PC-9 (cell line): ENCODE measurements around the gene UMAD1. TPM values are rescaled to one million over a fixed set of nuclear protein-coding genes. Genes with fewer than 3 reads are reported as not detected.

Experiments used
- BruUV-seq: library from RNA; stranded (reverse); fragments of 400-500 nt; replicated peaks from 2 replicates; lab custom pipeline; 2021; lab: Mats Ljungman, UMichigan
- CTCF ChIA-PET: fragments of 300-600 bp; sonication (Branson Sonifier 250); formaldehyde crosslinking; loops from one replicate; lab custom pipeline; 2022; ENCODE audit warnings: antibody characterized with exemption; lab: Charles Lee
- POLR2A ChIA-PET: fragments of 300-600 bp; sonication (Branson Sonifier 250); formaldehyde crosslinking; loops from one replicate; lab custom pipeline; 2022; ENCODE audit warnings: antibody characterized with exemption; ENCODE audit not compliant: unreplicated experiment; lab: Charles Lee
- DNase-seq, 2 experiments: peaks; one replicate each; pipeline versions ENCODE4 v3.0.0 to v3.0.0-alpha.2; 2015 to 2022; ENCODE audit warnings: mixed read lengths in 1 of 2
- H2AFZ ChIP-seq: fragments of 200-600 bp; sonication (generic); 2 replicates; pipeline ENCODE4 v1.8.1; 2017; ENCODE audit warnings: antibody characterized with exemption
- H3F3A ChIP-seq: fragments of 200-600 bp; sonication (generic); 2 replicates; pipeline ENCODE4 v1.8.1; 2017; ENCODE audit warnings: antibody characterized with exemption, mild to moderate bottlenecking, low read depth; ENCODE audit not compliant: insufficient read depth
- H3K27ac ChIP-seq: fragments of 200-600 bp; sonication (generic); 2 replicates; pipeline ENCODE4 v1.6.1; 2016; ENCODE audit warnings: mixed run types
- H3K27me3 ChIP-seq: fragments of 200-600 bp; sonication (generic); 2 replicates; pipeline ENCODE4 v1.6.1; 2016; ENCODE audit warnings: low read depth, mixed run types; ENCODE audit not compliant: insufficient read depth
- H3K36me3 ChIP-seq: fragments of 200-600 bp; sonication (generic); 2 replicates; pipeline ENCODE4 v1.6.1; 2016; ENCODE audit warnings: low read depth, mixed run types
- H3K4me1 ChIP-seq: fragments of 200-600 bp; sonication (generic); replicated peaks from 2 replicates; pipeline ENCODE4 v1.6.1; 2016; ENCODE audit warnings: mixed run types; ENCODE audit not compliant: insufficient read depth
- H3K4me2 ChIP-seq: fragments of 200-600 bp; sonication (generic); 2 replicates; pipeline ENCODE4 v1.6.1; 2017; ENCODE audit warnings: mixed run types
- H3K4me3 ChIP-seq: fragments of 200-600 bp; sonication (generic); 2 replicates; pipeline ENCODE4 v1.6.1; 2016; ENCODE audit warnings: mixed run types
- H3K79me2 ChIP-seq: fragments of 200-600 bp; sonication (generic); 2 replicates; pipeline ENCODE4 v1.6.1; 2017; ENCODE audit warnings: low read depth, mixed run types
- H3K9me2 ChIP-seq: fragments of 200-600 bp; sonication (generic); 2 replicates; pipeline ENCODE4 v1.8.1; 2017; ENCODE audit warnings: mild to moderate bottlenecking; ENCODE audit not compliant: insufficient read depth
- H3K9me3 ChIP-seq: fragments of 200-600 bp; sonication (generic); 2 replicates; pipeline ENCODE4 v1.8.1; 2016; ENCODE audit warnings: low read depth; ENCODE audit not compliant: insufficient read depth
- H4K20me1 ChIP-seq: fragments of 200-600 bp; sonication (generic); 2 replicates; pipeline ENCODE4 v1.8.1; 2017; ENCODE audit not compliant: insufficient read depth
- EZH2 ChIP-seq: fragments of 200-600 bp; sonication (generic); IDR thresholded peaks from 2 replicates; pipeline ENCODE4 v1.8.0; 2017; ENCODE audit warnings: antibody characterized with exemption, low read depth
- intact Hi-C: fragments of 100-400 bp; cut with micrococcal nuclease; formaldehyde crosslinking; loops from one replicate; pipeline ENCODE4 v1.10.0; 2022; ENCODE audit not compliant: unreplicated experiment
- total RNA-seq: library from RNA; stranded (reverse); gene quantifications from 2 replicates; pipeline ENCODE4 v1.2.3, GENCODE V29; 2021
- TF ChIP-seq, protein P1 (sequence below): fragments of 200-600 bp; sonication (generic); conservative IDR thresholded peaks from 2 replicates; pipeline ENCODE4 v1.6.1; 2017; ENCODE audit warnings: mixed run types, antibody characterized with exemption, mild to moderate bottlenecking, moderate library complexity

Gene UMAD1
- total RNA-seq, 1 experiment from 2014 or later = 20.5 TPM

GRCh38 chr7:7815395-7815794, 174.8 kb downstream of the UMAD1 start:
- no peak overlapping the region for H3K4me3 ChIP-seq
- H3K27ac ChIP-seq = no peak overlapping the region
- 0 out of 2 replicates have a peak, but pooled peaks cover 4% of the 10 kb centered on the region for H3F3A ChIP-seq
- no peaks in the 10 kb centered on the region for H3K27me3 ChIP-seq
- no peaks in the 10 kb centered on the region for H3K9me2 ChIP-seq
- DNase-seq = no peak
- no peaks in the 10 kb centered on the region for H4K20me1 ChIP-seq
- H3K79me2 ChIP-seq = no peaks in the 10 kb centered on the region
- no peak for TF ChIP-seq EZH2
- TF ChIP-seq, protein P1, sequence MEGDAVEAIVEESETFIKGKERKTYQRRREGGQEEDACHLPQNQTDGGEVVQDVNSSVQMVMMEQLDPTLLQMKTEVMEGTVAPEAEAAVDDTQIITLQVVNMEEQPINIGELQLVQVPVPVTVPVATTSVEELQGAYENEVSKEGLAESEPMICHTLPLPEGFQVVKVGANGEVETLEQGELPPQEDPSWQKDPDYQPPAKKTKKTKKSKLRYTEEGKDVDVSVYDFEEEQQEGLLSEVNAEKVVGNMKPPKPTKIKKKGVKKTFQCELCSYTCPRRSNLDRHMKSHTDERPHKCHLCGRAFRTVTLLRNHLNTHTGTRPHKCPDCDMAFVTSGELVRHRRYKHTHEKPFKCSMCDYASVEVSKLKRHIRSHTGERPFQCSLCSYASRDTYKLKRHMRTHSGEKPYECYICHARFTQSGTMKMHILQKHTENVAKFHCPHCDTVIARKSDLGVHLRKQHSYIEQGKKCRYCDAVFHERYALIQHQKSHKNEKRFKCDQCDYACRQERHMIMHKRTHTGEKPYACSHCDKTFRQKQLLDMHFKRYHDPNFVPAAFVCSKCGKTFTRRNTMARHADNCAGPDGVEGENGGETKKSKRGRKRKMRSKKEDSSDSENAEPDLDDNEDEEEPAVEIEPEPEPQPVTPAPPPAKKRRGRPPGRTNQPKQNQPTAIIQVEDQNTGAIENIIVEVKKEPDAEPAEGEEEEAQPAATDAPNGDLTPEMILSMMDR = no peak
- H3K4me2 ChIP-seq = no peak overlapping the region
- H3K9me3 ChIP-seq = no peaks in the 10 kb centered on the region
- ChIA-PET POLR2A (no interaction called here), CTCF (interaction anchor here (0.5 kb wide), 1 partner anchor 38 kb away, joined by 12 read pairs; no protein-coding TSS in a partner anchor)
- H3K4me1 ChIP-seq = no peaks in the 10 kb centered on the region
- H2AFZ ChIP-seq = no peak overlapping the region
- intact Hi-C loops = no loop called here
- peaks cover 3% of the 10 kb centered on the region; the same call in 1 of the 2 replicates for H3K36me3 ChIP-seq
- BruUV-seq = no TSS peak

DNA sequence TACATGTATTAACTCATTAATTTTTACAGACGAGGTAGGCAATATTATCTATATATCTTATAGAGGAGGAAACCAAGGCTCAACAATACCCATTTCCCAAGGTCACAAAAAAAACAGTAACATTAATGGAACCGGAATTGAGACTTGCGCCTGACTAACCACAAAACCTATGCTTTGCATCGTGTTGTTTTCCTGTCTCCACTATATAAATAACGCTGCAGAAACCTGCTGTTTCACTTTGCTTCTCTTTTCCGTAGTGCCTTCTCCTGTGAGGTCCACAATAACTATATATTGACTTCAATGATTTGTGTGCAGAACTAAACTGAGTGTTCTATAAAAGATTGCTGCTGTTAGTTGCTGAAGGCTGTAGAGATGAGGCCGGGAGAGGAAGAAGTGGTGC, 175.5 kb downstream of the UMAD1 start:
- Histone ChIP-seq H3K36me3 (peaks cover 3% of the 10 kb centered on the region; the same call in 1 of the 2 replicates), H2AFZ (no peak overlapping the region), H3F3A (peaks cover 7% of the 10 kb centered on the region; the same call in 1 of the 2 replicates), H3K79me2 (no peaks in the 10 kb centered on the region), H3K27ac (no peak overlapping the region), H3K4me1 (no peaks in the 10 kb centered on the region), H3K4me3 (no peak overlapping the region), H3K9me2 (no peaks in the 10 kb centered on the region), H4K20me1 (no peaks in the 10 kb centered on the region), H3K9me3 (no peaks in the 10 kb centered on the region), H3K4me2 (no peak overlapping the region), H3K27me3 (no peaks in the 10 kb centered on the region)
- no TSS peak for BruUV-seq
- CTCF ChIA-PET = interaction anchor here (0.5 kb wide), 1 partner anchor 39 kb away, joined by 12 read pairs; no protein-coding TSS in a partner anchor
- no peak for TF ChIP-seq EZH2
- TF ChIP-seq, protein P1 = no peak
- intact Hi-C loops = no loop called here
- DNase-seq = no peak
- POLR2A ChIA-PET = no interaction called here

DNA sequence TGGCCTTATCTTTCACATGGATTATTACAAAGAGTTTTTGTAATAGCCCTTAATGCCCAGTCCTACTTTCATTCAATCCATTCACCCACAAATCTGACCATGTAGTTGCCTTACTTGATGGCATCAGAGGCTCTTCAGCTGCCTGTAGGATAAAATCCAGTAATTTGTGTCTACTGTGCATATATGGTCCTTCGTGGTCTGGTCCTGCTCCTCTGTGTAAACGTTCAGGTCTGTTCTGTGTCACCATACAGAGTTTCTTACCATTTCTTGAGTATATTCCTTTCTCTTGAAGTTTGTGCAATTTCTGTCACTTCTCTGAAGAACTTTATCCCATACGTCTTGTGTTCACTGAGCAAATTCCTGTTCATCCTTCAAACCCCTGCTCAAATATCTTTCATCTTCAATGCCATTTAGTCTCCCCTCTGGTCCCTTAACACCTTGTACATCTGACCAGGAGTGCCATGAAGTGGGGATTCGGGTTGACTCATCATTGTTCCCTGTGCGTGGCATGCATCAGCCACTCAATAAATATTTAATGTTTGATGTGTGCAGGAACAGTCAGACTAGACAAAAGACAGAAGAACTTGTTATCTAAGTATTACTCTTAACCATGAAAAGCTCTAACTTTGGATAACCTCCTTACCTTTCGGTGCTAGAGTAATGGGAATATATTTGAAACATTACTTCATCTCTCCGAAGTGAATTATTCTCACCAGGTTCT, 176.4 kb downstream of the UMAD1 start:
- H3K79me2 ChIP-seq = no peaks in the 10 kb centered on the region
- no peaks in the 10 kb centered on the region for H3K9me3 ChIP-seq
- ChIA-PET CTCF (no interaction called here), POLR2A (no interaction called here)
- peaks cover 6% of the 10 kb centered on the region; the same call in 1 of the 2 replicates for H3F3A ChIP-seq
- H3K4me3 ChIP-seq = no peak overlapping the region
- H2AFZ ChIP-seq = no peak overlapping the region
- H4K20me1 ChIP-seq = no peaks in the 10 kb centered on the region
- H3K4me1 ChIP-seq = no peaks in the 10 kb centered on the region
- DNase-seq = no peak
- peaks cover 3% of the 10 kb centered on the region; the same call in 1 of the 2 replicates for H3K36me3 ChIP-seq
- no TSS peak for BruUV-seq
- H3K27ac ChIP-seq = no peak overlapping the region
- intact Hi-C loops = no loop called here
- H3K4me2 ChIP-seq = no peak overlapping the region
- TF ChIP-seq EZH2 = no peak
- TF ChIP-seq, protein P1 = no peak
- H3K27me3 ChIP-seq = no peaks in the 10 kb centered on the region
- H3K9me2 ChIP-seq = no peaks in the 10 kb centered on the region
